Panc1 (cell line): ENCODE measurements around the gene ISM1.

Experiments
- CTCF ChIP-seq: fragments of 450-650 bp; IDR thresholded peaks from 2 replicates; pipeline ENCODE4 v1.5.1; 2017; ENCODE audit warnings: mild to moderate bottlenecking
- REST ChIP-seq, 2 experiments: IDR thresholded peaks; 2 replicates each; pipeline ENCODE4 v1.6.1; 2011 to 2012; ENCODE audit warnings: low read depth in 2 of 2, control low read depth in 1 of 2, low read length in 1 of 2, mild to moderate bottlenecking in 1 of 2, moderate library complexity in 1 of 2; ENCODE audit not compliant: insufficient read depth in 1 of 2

DNA sequence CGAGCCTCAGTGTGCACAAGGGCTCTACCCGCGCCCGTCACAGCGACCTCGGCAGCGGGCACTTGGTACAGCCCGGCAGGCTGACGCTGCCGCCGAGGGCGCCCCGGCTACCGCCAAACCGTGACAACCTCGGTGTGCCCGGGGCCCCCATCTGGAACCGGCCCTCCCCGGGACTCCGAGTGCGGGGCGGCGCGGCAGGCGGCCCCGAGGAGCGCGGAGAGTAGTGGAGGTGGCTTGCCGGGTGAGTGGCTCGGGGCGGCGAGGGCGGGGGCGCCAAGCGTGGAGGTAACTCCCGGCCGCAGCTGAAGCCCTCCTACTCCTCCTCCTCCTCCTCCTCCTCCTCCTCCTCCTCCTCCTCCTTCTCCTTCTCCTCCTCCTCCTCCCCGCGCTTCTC lies at the start of gene ISM1:
- no peak for TF ChIP-seq CTCF
- TF ChIP-seq REST (IDR thresholded peaks at IDR 0.05; ENCODE audit: insufficient read depth in 1 of 2, low read depth in 2 of 2, low read length in 1 of 2), result no peak
